ENCODE measurements around the gene S100G.

- TF ChIP-seq CTCF (IDR thresholded peaks at IDR 0.05; ENCODE audit: low read depth, low read length) (no peak), EZH2phosphoT487 (IDR thresholded peaks at IDR 0.05; ENCODE audit: low read depth) (no peak)
Observed at GRCh38 chrX:16651391-16652024, 1.6 kb downstream of the S100G start.
